ENCODE data around the gene SORCS2.
A peak's percentile ranks its signal among the peaks of the same experiment; 100 is the strongest.

SORCS2 gene

GRCh38 chr4:7342223-7343080 lies 150.1 kb downstream of the SORCS2 start:
- no peak for DNase-seq

GRCh38 chr4:7343081-7343655 lies 150.8 kb downstream of the SORCS2 start:
- DNase-seq: no peak

DNA sequence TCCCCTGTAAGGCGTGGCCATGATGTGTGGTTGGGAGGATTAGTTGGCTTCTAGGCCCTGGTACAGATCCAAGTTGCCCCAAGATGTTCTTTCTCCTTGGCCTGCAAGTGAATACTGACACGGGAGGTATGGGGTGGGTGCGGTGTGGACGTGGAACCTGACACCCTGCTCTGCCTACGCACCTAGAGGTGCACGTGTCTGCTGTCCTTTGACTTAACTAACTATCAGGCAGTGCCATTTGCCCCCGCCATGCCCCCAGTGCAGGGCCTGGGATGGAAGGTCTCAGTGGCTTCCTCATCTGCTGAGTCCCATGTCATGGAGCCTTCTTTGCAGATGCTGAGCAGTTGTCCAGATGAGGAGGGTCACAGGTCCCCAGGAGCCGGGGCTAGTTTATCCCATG lies 151.6 kb downstream of the SORCS2 start:
- DNase-seq: no peak

- DNase-seq: peak; percentile 51
These were observed 152.4 kb downstream of the SORCS2 start for GRCh38 chr4:7344636-7345155.

DNA sequence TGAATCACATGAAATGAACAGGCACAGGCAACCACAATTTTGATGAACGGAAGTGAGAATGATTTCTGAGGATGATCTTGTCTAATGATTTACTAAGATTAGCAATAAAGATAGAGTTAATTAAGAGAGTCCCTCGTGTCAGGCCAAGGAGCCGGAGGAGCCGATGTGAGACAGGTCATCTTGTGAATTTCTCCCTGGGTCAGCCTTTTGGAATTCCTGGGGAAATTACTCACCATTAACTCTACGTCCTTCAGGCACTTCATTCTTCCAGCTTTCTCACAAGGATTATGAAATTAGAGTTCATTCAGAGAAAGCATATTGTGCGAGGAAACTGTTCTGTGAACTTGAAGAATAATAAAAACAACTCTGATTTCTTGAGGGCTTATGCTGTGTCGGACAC lies 155.6 kb downstream of the SORCS2 start:
- DNase-seq: peak; percentile 66

GRCh38 chr4:7348946-7349900 lies 156.9 kb downstream of the SORCS2 start:
- DNase-seq: no peak

GRCh38 chr4:7350396-7350795 lies 158.1 kb downstream of the SORCS2 start:
- DNase-seq: no peak

DNA sequence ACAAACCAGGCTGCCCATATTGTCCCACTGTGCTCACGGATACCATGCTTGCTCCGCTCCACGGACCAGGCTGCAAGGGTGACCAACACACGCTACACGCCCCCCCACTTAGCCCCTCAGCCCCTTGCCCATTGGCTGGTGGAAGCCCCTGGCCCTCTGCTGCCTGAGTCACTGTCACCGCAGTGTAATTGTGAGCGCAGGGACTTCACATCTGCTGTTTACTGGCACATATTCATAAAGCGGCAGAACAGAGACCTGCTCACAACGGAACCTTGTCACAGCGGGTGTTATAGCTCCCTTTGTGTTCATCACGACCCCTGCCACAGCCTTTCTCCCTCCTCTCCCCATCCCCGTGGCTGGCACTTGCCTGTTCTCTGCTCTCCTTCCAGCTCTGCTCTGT lies 158.7 kb downstream of the SORCS2 start:
- no peak for DNase-seq

DNA sequence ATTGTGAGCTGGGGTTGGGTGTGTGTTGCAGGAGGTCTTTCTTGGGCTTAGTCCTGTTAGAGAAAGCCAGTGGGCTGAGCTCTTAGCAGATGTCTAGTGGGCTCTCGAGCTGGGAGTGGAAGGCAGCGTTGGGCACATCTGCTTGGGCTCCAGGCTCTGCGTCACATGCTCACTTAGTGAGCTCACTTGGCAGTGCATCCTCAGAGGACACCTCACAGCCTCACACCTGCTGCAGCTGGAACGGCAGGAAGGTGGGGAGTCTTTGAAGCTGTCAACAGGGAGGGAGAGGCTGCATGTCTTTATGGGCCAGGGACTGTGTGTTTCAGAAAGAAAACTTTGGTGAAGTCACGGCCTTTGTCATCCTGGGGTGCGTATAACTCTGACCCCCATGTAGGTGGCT lies 160.1 kb downstream of the SORCS2 start:
- DNase-seq: no peak

- DNase-seq: no peak
These were observed 160.9 kb downstream of the SORCS2 start for GRCh38 chr4:7353046-7353790.

DNA sequence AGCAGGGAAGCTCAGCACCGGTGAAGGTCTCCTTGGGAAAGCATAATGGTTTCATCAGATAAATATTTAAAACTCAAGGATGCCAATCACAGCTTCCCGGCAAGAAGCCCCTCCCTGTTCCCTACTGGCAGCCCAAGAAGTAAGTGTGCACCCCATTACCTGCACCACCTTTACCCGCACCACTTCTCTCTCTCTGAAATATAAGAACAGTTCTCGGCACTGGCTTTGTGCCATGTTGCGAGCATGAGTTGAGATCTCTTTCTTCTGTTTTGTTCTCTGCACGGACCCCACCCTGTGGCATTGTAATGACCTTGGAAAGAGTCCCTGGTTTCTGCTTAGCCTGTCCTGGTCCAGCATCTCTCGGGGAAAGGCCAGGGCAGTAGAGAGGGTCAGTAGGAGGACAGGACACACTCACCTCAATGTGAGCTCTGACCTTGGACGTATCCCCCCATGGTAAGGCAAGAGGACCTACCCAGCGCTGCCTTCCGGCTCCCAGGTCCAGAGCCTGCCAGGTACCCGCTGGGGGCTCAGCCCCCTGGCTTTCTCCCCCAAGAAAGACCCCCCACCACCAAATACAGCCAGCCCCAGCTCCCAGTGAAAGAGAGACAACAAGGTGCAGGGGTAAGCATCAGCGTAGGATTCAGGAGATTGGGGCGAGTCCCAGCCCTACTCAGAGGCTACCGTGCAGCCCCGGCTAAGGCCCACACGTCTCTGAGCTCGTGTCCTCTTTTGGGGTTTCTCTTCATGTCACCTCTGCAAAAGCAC lies 161.7 kb downstream of the SORCS2 start:
- DNase-seq: no peak

GRCh38 chr4:7354927-7355326 lies 162.6 kb downstream of the SORCS2 start:
- DNase-seq: no peak

GRCh38 chr4:7355795-7356194 lies 163.5 kb downstream of the SORCS2 start:
- no peak for DNase-seq

DNA sequence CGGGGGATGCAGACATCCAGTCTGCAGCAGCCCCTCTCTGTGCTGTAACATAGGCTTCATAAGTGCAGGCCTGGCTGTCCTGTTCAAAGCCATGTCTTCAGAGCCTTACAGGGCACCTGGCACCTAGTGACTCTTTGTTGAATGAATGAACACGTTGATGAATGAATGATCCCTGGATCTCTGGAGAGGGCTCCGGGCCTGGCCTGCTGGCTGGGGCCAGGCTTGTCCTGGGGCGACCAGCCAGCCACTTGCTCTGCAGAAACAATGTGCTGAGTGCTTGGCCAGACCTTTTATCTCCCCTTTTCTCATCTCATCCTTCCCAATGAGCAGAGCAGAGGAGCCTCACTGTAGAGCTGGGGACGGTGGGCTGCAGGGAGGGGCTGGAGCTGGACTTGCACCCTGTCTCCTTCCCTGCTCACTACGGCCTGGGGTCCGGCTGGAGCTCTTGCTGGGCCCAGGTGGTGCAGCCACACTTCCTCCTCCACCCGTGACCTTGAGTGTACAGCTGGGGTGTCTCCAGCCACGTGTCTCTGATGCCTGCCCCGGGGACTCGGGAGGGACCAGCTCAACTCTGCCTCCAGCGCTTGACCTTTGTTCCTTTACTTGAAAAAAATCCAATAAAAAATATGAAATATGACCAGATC lies 164.5 kb downstream of the SORCS2 start:
- no peak for DNase-seq

DNA sequence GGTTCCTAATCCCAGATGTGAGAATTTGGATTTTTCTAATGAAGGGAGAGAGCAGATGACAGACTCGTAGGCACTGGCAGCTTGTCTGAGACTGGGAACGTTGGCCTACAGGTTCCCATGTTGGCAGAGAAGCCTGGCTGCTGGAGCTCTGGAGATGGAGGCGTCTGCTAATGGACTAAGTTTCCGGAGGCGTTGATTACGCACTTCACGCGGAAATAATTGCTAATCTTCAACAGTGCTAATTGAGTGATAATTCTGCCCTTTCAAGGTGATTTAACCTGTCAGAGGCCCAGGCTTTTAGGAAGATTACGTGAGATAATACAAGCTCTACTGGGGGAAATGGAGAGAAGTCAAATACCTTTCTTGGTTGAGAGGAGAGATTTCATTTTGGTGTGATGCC lies 165.0 kb downstream of the SORCS2 start:
- DNase-seq: no peak

GRCh38 chr4:7358100-7358735 lies 165.9 kb downstream of the SORCS2 start:
- peak; percentile 89 for DNase-seq

DNA sequence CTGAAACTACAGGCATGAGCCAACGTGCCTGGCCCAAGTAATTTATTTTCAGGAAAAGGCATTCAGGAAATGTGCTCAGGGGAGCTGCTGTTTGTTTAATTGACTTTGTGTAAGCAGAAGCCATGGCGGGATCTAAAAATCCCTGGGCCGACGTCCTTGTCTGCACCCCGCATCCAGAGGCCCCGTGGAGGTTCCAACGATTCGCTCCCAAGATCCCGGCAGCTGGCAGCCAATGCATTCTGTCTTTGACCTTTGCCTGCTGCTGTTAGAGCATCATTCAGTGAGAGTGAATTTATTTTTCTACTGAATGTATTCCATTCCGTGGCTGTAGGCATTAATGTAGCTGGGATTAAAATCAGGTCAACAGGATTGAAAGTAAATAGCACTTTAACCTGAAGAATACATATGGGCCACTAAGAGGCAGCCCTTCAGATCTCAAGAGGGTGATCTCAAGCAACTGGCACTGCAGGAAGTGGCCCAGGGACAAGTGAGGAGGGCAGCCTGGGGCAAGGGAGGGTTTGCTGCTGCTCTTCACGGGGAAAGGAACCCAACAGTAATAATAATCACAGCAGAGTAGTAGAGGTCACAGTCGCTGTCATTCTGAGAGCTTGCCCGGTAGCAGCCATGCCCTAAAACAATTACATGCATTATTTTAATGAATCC lies 167.2 kb downstream of the SORCS2 start:
- no peak for DNase-seq

GRCh38 chr4:7360806-7361205 lies 168.5 kb downstream of the SORCS2 start:
- DNase-seq: no peak

DNA sequence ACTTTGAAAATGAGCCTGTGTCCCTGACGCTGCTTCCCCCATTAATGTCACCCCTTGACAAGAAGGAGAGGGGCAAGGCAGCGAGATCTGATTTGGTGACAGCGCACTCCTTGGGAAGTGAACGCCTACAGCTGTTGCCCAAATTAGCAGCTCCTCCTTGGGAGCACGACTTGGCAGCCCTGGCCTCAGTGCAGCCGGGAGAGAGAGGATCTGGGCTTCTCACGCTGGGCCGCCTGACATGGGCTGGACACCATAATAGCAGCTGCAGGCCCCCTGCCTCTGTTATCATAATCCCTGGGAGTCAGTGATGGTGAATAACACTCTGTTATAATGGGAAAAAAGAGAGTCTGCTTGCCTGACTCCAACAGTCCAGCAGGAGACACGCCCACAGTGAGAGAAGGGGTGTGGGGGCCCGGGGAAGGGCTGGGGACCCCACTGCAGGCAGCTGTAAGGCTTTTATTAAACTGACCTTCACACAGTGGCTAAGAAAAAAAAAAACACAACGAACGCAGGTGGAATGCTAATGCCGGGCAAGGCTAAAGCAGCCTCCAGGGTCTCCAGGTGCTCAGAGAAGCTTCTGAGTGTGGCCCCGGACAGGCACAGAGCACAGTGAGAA lies 169.1 kb downstream of the SORCS2 start:
- DNase-seq: no peak

- no peak for DNase-seq
These were observed 170.0 kb downstream of the SORCS2 start for GRCh38 chr4:7362341-7362740.

All from fibroblast of skin of right biceps (primary cell).